DOHH2 (cell line): Measurements from ENCODE around the gene IL25.

Experiments used
- H3F3A ChIP-seq: fragments of 200-600 bp; sonication (generic), shearing (Covaris generic); 2 replicates; pipeline ENCODE4 v1.6.0; 2016; ENCODE audit warnings: antibody characterized with exemption, mild to moderate bottlenecking; ENCODE audit not compliant: control insufficient read depth, insufficient read depth
- H3K27ac ChIP-seq: fragments of 200-600 bp; sonication (generic); 2 replicates; pipeline ENCODE4 v1.5.1; 2014; ENCODE audit warnings: low read depth, mild to moderate bottlenecking, low read length, moderate library complexity
- H3K27me3 ChIP-seq: fragments of 200-600 bp; sonication (generic); 2 replicates; pipeline ENCODE4 v1.6.1; 2014; ENCODE audit warnings: mild to moderate bottlenecking, low read length, mixed read lengths; ENCODE audit not compliant: control insufficient read depth
- H3K36me3 ChIP-seq: fragments of 200-600 bp; sonication (generic); 2 replicates; pipeline ENCODE4 v1.6.1; 2014; ENCODE audit warnings: mild to moderate bottlenecking, low read length, moderate library complexity, mixed read lengths; ENCODE audit not compliant: control insufficient read depth
- H3K4me1 ChIP-seq: fragments of 200-600 bp; sonication (generic); 2 replicates; pipeline ENCODE4 v1.6.1; 2014; ENCODE audit warnings: mild to moderate bottlenecking, low read length, mixed read lengths; ENCODE audit not compliant: control insufficient read depth
- H3K4me2 ChIP-seq: fragments of 200-600 bp; sonication (generic); 2 replicates; pipeline ENCODE4 v1.6.0; 2014; ENCODE audit warnings: mild to moderate bottlenecking, low read length, moderate library complexity
- H3K4me3 ChIP-seq: fragments of 200-600 bp; sonication (generic); 2 replicates; pipeline ENCODE4 v1.5.1; 2014; ENCODE audit warnings: mild to moderate bottlenecking, low read length, mixed read lengths
- H3K79me2 ChIP-seq: fragments of 200-600 bp; sonication (generic); 2 replicates; pipeline ENCODE4 v1.6.1; 2014; ENCODE audit warnings: mild to moderate bottlenecking, low read length, mixed read lengths; ENCODE audit not compliant: control insufficient read depth
- H3K9me2 ChIP-seq: fragments of 200-600 bp; sonication (generic); replicated peaks from 2 replicates; pipeline ENCODE4 v1.6.1; 2014; ENCODE audit warnings: mild to moderate bottlenecking, low read length, mixed read lengths; ENCODE audit not compliant: control insufficient read depth
- H3K9me3 ChIP-seq: fragments of 200-600 bp; sonication (generic); 2 replicates; pipeline ENCODE4 v1.6.1; 2014; ENCODE audit warnings: antibody characterized with exemption, low read length, mixed read lengths; ENCODE audit not compliant: control insufficient read depth, insufficient read depth
- H4K20me1 ChIP-seq: fragments of 200-600 bp; sonication (generic); 2 replicates; pipeline ENCODE4 v1.6.0; 2014; ENCODE audit warnings: low read depth, mild to moderate bottlenecking, antibody characterized with exemption, low read length, moderate library complexity; ENCODE audit not compliant: control insufficient read depth, insufficient read depth
- EZH2phosphoT487 ChIP-seq: fragments of 200-600 bp; sonication (generic); IDR thresholded peaks from 2 replicates; pipeline ENCODE4 v1.6.1; 2017; ENCODE audit warnings: borderline replicate concordance, mild to moderate bottlenecking, antibody characterized with exemption, low read length, moderate library complexity, mixed read lengths
- TF ChIP-seq, protein P1 (sequence below): fragments of 200-600 bp; sonication (generic); IDR thresholded peaks from one replicate; pipeline ENCODE4 v1.5.1; 2014; ENCODE audit warnings: antibody characterized with exemption, mild to moderate bottlenecking, low read depth, low read length; ENCODE audit not compliant: poor library complexity, severe bottlenecking

IL25 gene

GRCh38 chr14:23370221-23370620, 2.4 kb upstream of the IL25 start:
- no peak overlapping the region for H3K27ac ChIP-seq
- H3K27me3 ChIP-seq = peaks cover 3% of the 10 kb centered on the region; the same call in 1 of the 2 replicates
- no peaks in the 10 kb centered on the region for H3K9me2 ChIP-seq
- H4K20me1 ChIP-seq = no peaks in the 10 kb centered on the region
- H3F3A ChIP-seq = no peaks in the 10 kb centered on the region
- no peak for TF ChIP-seq EZH2phosphoT487
- TF ChIP-seq, protein P1, sequence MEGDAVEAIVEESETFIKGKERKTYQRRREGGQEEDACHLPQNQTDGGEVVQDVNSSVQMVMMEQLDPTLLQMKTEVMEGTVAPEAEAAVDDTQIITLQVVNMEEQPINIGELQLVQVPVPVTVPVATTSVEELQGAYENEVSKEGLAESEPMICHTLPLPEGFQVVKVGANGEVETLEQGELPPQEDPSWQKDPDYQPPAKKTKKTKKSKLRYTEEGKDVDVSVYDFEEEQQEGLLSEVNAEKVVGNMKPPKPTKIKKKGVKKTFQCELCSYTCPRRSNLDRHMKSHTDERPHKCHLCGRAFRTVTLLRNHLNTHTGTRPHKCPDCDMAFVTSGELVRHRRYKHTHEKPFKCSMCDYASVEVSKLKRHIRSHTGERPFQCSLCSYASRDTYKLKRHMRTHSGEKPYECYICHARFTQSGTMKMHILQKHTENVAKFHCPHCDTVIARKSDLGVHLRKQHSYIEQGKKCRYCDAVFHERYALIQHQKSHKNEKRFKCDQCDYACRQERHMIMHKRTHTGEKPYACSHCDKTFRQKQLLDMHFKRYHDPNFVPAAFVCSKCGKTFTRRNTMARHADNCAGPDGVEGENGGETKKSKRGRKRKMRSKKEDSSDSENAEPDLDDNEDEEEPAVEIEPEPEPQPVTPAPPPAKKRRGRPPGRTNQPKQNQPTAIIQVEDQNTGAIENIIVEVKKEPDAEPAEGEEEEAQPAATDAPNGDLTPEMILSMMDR = no peak
- H3K4me2 ChIP-seq = no peak overlapping the region
- no peaks in the 10 kb centered on the region for H3K36me3 ChIP-seq
- H3K4me3 ChIP-seq = no peak overlapping the region
- no peaks in the 10 kb centered on the region for H3K79me2 ChIP-seq
- 0 out of 2 replicates have a peak, but pooled peaks cover 5% of the 10 kb centered on the region for H3K4me1 ChIP-seq
- H3K9me3 ChIP-seq = no peaks in the 10 kb centered on the region

DNA sequence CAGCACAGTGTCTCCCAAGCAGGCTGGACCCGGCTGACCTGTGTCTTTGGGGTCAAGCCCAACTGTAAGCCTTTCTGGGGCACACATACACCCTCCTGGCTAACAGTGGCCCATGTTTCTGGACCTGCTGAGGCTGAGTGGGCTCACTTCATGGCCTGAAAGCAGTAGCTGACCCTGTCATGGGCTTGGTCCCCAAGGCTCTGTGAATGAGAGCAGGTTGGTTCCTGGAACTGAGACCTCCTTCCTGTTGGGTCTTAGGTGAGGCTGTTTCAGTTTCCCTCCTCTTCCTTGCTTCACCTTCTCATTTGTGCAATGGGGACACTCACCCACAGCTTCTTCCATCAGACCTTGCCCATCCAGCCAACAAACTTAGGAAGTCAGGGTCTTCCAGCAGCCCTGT, 744 bp upstream of the IL25 start:
- no peak overlapping the region for H3K4me3 ChIP-seq
- TF ChIP-seq, protein P1 = no peak
- TF ChIP-seq EZH2phosphoT487 = no peak

DNA sequence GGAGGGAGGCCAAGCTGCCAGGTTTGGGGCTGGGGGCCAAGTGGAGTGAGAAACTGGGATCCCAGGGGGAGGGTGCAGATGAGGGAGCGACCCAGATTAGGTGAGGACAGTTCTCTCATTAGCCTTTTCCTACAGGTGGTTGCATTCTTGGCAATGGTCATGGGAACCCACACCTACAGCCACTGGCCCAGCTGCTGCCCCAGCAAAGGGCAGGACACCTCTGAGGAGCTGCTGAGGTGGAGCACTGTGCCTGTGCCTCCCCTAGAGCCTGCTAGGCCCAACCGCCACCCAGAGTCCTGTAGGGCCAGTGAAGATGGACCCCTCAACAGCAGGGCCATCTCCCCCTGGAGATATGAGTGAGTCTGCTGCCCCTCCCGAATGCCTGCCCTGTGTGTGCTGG, 432 bp downstream of the IL25 start:
- no peak for TF ChIP-seq EZH2phosphoT487
- TF ChIP-seq, protein P1 = no peak
- Histone ChIP-seq H3K36me3 (no peaks in the 10 kb centered on the region), H3K27ac (no peak overlapping the region), H4K20me1 (no peaks in the 10 kb centered on the region), H3F3A (no peaks in the 10 kb centered on the region), H3K4me3 (no peak overlapping the region), H3K4me2 (no peak overlapping the region), H3K4me1 (0 out of 2 replicates have a peak, but pooled peaks cover 5% of the 10 kb centered on the region), H3K9me3 (no peaks in the 10 kb centered on the region), H3K27me3 (0 out of 2 replicates have a peak, but pooled peaks cover 5% of the 10 kb centered on the region), H3K9me2 (no peaks in the 10 kb centered on the region), H3K79me2 (no peaks in the 10 kb centered on the region)

More for the DNA sequence above, 744 bp upstream of the IL25 start:
- no peaks in the 10 kb centered on the region for H3K9me2 ChIP-seq
- no peak overlapping the region for H3K27ac ChIP-seq
- 0 out of 2 replicates have a peak, but pooled peaks cover 5% of the 10 kb centered on the region for H3K4me1 ChIP-seq
- no peaks in the 10 kb centered on the region for H3K9me3 ChIP-seq
- no peaks in the 10 kb centered on the region for H3F3A ChIP-seq
- no peak overlapping the region for H3K4me2 ChIP-seq
- no peaks in the 10 kb centered on the region for H3K79me2 ChIP-seq
- no peaks in the 10 kb centered on the region for H3K36me3 ChIP-seq
- H3K27me3 ChIP-seq = peaks cover 3% of the 10 kb centered on the region; the same call in 1 of the 2 replicates
- H4K20me1 ChIP-seq = no peaks in the 10 kb centered on the region
